Measurements from ENCODE around the gene CD8B2. TPM values are rescaled to one million over a fixed set of nuclear protein-coding genes. Genes with fewer than 3 reads are reported as not detected.

The CD8B2 gene
- total and polyA plus RNA-seq, 2 donors (not counting 1 experiment from before 2014, with no cell fraction given) = not detected

DNA sequence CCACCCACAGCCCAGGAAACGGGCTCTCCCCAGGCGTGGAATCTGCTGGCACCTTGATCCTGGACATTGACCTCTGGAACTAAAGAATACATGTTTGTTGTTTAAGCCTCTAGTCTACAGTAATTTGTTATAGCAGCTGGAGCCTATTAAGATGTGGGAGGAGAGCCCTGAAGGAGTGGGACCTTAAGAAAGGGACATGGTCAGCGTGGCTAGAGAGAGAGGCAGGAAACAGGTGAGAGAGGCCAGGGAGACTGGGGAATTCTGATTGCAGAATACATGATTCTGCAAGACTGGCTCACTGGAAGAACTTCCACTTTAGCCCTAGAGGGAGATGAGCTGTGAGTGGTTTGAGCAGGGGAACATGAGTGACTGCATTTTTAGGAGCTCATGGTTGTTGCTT, 83.2 kb downstream of the CD8B2 start:
- CTCF ChIA-PET = interaction anchor here (1.3 kb wide), 1 partner anchor 12 kb away, joined by 6 read pairs; no protein-coding TSS in a partner anchor
- Histone ChIP-seq H3K9ac (ENCODE audit: low read length) (no peak overlapping the region), H2AFZ (ENCODE audit: insufficient read depth, low read depth, low read length, poor library complexity, severe bottlenecking) (no peak overlapping the region), H3K79me2 (ENCODE audit: control insufficient read depth, insufficient read depth, low read length) (no peaks in the 10 kb centered on the region), H3K9me3 (ENCODE audit: control extremely low read depth in 1 of 3, control insufficient read depth in 2 of 3, insufficient read depth in 1 of 3, low read length in 2 of 3) (no peaks in the 10 kb centered on the region), H3K4me2 (replicated peaks; ENCODE audit: low read depth, low read length, poor library complexity, severe bottlenecking) (no peak overlapping the region), H3K36me3 (replicated peaks in 1 of 2; ENCODE audit: control extremely low read depth in 1 of 2, control insufficient read depth in 1 of 2, extremely low read depth in 1 of 2, insufficient read depth in 2 of 2, low read length in 1 of 2) (no peaks in the 10 kb centered on the region), H4K20me1 (ENCODE audit: control insufficient read depth, insufficient read depth, low read length, poor library complexity, severe bottlenecking) (no peaks in the 10 kb centered on the region), H3K4me1 (ENCODE audit: control insufficient read depth in 2 of 2, insufficient read depth in 2 of 2, low read length in 2 of 2) (no peaks in the 10 kb centered on the region), H3K4me3 (ENCODE audit: control extremely low read depth in 1 of 5, extremely low read depth in 1 of 5, insufficient read depth in 1 of 5, low read depth in 2 of 5, low read length in 4 of 5) (no peak overlapping the region), H3K27ac (ENCODE audit: low read length in 2 of 2) (no peak overlapping the region), H3K27me3 (replicated peaks in 1 of 4; ENCODE audit: control extremely low read depth in 1 of 4, control insufficient read depth in 3 of 4, insufficient read depth in 4 of 4, low read length in 3 of 4) (no peaks in the 10 kb centered on the region)
- no peak overlapping the region for H3K4me3 Mint-ChIP-seq
- H3K27me3 Mint-ChIP-seq = peaks cover 15% of the 10 kb centered on the region
- WGBS (ENCODE audit: insufficient coverage) = 75% methylated on average over 2 of the region's 3 CpGs
- no peaks in the 10 kb centered on the region for H3K9me3 Mint-ChIP-seq (ENCODE audit: insufficient read depth)
- POLR2A ChIA-PET = no interaction called here
- no peaks in the 10 kb centered on the region for H3K4me1 Mint-ChIP-seq
- no peak overlapping the region for H3K27ac Mint-ChIP-seq
- ATAC-seq (ENCODE audit: low read depth) (no peak), DNase-seq (no peak)
- intact Hi-C loops (cut with micrococcal nuclease) = no loop called here
- TF ChIP-seq, protein P1, sequence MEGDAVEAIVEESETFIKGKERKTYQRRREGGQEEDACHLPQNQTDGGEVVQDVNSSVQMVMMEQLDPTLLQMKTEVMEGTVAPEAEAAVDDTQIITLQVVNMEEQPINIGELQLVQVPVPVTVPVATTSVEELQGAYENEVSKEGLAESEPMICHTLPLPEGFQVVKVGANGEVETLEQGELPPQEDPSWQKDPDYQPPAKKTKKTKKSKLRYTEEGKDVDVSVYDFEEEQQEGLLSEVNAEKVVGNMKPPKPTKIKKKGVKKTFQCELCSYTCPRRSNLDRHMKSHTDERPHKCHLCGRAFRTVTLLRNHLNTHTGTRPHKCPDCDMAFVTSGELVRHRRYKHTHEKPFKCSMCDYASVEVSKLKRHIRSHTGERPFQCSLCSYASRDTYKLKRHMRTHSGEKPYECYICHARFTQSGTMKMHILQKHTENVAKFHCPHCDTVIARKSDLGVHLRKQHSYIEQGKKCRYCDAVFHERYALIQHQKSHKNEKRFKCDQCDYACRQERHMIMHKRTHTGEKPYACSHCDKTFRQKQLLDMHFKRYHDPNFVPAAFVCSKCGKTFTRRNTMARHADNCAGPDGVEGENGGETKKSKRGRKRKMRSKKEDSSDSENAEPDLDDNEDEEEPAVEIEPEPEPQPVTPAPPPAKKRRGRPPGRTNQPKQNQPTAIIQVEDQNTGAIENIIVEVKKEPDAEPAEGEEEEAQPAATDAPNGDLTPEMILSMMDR (IDR thresholded peaks at IDR 0.05) = no peak
- TF ChIP-seq EZH2 (IDR thresholded peaks at IDR 0.05; ENCODE audit: borderline replicate concordance, insufficient read depth, low read depth, low read length, poor library complexity, severe bottlenecking) = no peak

Other genes starting within 250 kb of the CD8B2 start
- 0.37 and 0.44 TPM in 2 replicates for gene RGPD3, start 19.0 kb upstream of the CD8B2 start, total RNA-seq
- gene RGPD3, start 19.0 kb upstream of the CD8B2 start, polyA plus RNA-seq = 0.16 TPM in 2 replicates